HL-60 (cell line): Measurements from ENCODE around the gene CDS2.

Experiments
- DNase-seq, 2 experiments: peaks; one replicate each; pipeline ENCODE4 v3.0.0-alpha.2; 2010 to 2020; ENCODE audit warnings: low read depth in 1 of 2, low spot score in 1 of 2
- H3K27ac ChIP-seq: fragments of 250-450 bp; sonication (Bioruptor Pico); replicated peaks from 2 replicates; pipeline ENCODE4 v1.5.1; 2020; ENCODE audit warnings: mild to moderate bottlenecking, moderate library complexity
- H3K27me3 ChIP-seq: fragments of 250-450 bp; sonication (Bioruptor Pico); 2 replicates; pipeline ENCODE4 v1.5.1; 2021; ENCODE audit warnings: mild to moderate bottlenecking, moderate library complexity; ENCODE audit not compliant: insufficient read depth, poor library complexity, severe bottlenecking
- H3K4me3 ChIP-seq: replicated peaks from 2 replicates; pipeline ENCODE4 v1.5.1; 2011; ENCODE audit warnings: mild to moderate bottlenecking, control low read depth, low read length; ENCODE audit not compliant: insufficient read depth
- CTCF ChIP-seq: IDR thresholded peaks from one replicate; pipeline ENCODE4 v1.5.1; 2011; ENCODE audit warnings: low read length, control low read depth, inconsistent platforms; ENCODE audit not compliant: insufficient read depth
- GABPA ChIP-seq: IDR thresholded peaks from 2 replicates; pipeline ENCODE4 v1.6.1; 2012; ENCODE audit warnings: low read depth
- POLR2AphosphoS5 ChIP-seq: IDR thresholded peaks from 2 replicates; pipeline ENCODE4 v1.6.1; 2012; ENCODE audit warnings: low read depth
- REST ChIP-seq: IDR thresholded peaks from 2 replicates; pipeline ENCODE4 v1.6.1; 2012; ENCODE audit warnings: low read depth; ENCODE audit not compliant: insufficient replicate concordance
- SPI1 ChIP-seq: IDR thresholded peaks from 2 replicates; pipeline ENCODE4 v1.6.1; 2012; ENCODE audit warnings: low read depth, mild to moderate bottlenecking, borderline replicate concordance

CDS2 gene

GRCh38 chr20:5141615-5142014 lies 14.8 kb downstream of the CDS2 start:
- no peak for DNase-seq
- TF ChIP-seq REST (no peak), GABPA (no peak), SPI1 (no peak), CTCF (no peak), POLR2AphosphoS5 (no peak)
- H3K27me3 ChIP-seq = no peaks in the 10 kb centered on the region
- H3K27ac ChIP-seq = no peak overlapping the region
- no peak overlapping the region for H3K4me3 ChIP-seq

GRCh38 chr20:5143851-5144250 lies 17.0 kb downstream of the CDS2 start:
- no peak for TF ChIP-seq SPI1
- TF ChIP-seq CTCF = no peak
- TF ChIP-seq REST = no peak
- no peak for TF ChIP-seq POLR2AphosphoS5
- TF ChIP-seq GABPA = no peak
- Histone ChIP-seq H3K27ac (no peak overlapping the region), H3K4me3 (no peak overlapping the region), H3K27me3 (no peaks in the 10 kb centered on the region)
- DNase-seq = no peak

GRCh38 chr20:5145365-5146098 lies 18.7 kb downstream of the CDS2 start:
- H3K27me3 ChIP-seq = no peaks in the 10 kb centered on the region
- no peak overlapping the region for H3K27ac ChIP-seq
- DNase-seq = no peak
- TF ChIP-seq REST (no peak), SPI1 (no peak), CTCF (no peak), GABPA (no peak), POLR2AphosphoS5 (no peak)
- no peak overlapping the region for H3K4me3 ChIP-seq
